Measurements from ENCODE around the gene PSORS1C1.

DNA sequence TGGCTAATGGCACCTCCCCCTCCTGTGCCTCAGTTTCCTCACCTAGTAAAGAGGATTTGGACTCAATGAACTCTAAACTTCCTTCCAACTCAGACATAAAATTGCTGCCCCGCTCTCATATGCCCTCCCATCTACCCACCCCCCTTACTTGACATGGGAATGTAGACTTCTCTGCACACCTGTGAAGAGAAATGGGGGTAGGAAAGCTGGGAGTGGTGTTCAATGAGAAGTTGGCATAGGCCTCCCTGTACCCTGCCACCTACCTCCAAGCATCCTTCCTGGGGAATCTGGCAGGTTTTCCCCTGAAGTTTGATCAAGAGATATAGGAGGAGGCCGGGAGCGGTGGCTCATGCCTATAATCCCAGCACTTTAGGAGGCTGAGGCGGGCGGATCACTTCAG is 59.8 kb downstream of the PSORS1C1 start:
- TF ChIP-seq, protein P1, sequence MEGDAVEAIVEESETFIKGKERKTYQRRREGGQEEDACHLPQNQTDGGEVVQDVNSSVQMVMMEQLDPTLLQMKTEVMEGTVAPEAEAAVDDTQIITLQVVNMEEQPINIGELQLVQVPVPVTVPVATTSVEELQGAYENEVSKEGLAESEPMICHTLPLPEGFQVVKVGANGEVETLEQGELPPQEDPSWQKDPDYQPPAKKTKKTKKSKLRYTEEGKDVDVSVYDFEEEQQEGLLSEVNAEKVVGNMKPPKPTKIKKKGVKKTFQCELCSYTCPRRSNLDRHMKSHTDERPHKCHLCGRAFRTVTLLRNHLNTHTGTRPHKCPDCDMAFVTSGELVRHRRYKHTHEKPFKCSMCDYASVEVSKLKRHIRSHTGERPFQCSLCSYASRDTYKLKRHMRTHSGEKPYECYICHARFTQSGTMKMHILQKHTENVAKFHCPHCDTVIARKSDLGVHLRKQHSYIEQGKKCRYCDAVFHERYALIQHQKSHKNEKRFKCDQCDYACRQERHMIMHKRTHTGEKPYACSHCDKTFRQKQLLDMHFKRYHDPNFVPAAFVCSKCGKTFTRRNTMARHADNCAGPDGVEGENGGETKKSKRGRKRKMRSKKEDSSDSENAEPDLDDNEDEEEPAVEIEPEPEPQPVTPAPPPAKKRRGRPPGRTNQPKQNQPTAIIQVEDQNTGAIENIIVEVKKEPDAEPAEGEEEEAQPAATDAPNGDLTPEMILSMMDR (conservative IDR thresholded peaks at IDR 0.05; ENCODE audit: low read depth, low read length): no peak
- TF ChIP-seq, protein P2, sequence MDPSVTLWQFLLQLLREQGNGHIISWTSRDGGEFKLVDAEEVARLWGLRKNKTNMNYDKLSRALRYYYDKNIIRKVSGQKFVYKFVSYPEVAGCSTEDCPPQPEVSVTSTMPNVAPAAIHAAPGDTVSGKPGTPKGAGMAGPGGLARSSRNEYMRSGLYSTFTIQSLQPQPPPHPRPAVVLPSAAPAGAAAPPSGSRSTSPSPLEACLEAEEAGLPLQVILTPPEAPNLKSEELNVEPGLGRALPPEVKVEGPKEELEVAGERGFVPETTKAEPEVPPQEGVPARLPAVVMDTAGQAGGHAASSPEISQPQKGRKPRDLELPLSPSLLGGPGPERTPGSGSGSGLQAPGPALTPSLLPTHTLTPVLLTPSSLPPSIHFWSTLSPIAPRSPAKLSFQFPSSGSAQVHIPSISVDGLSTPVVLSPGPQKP (IDR thresholded peaks at IDR 0.05; ENCODE audit: borderline replicate concordance, low read depth, low read length): no peak
- no peak for TF ChIP-seq RCOR1 (IDR thresholded peaks at IDR 0.05; ENCODE audit: insufficient replicate concordance, low read length)
- no peak for TF ChIP-seq RFX5 (IDR thresholded peaks at IDR 0.05; ENCODE audit: low read depth, low read length)
- TF ChIP-seq RAD21 (IDR thresholded peaks at IDR 0.05; ENCODE audit: low read length): no peak
- no peak for TF ChIP-seq POLR2A (IDR thresholded peaks at IDR 0.05; ENCODE audit: low read depth, low read length)
